ENCODE measurements around the gene COG5.

The COG5 gene

GRCh38 chr7:107528461-107528860 is 35.3 kb downstream of the COG5 start:
- no peaks in the 10 kb centered on the region; the same call in 1 of the 2 replicates for H3K36me3 ChIP-seq (ENCODE audit: control insufficient read depth, insufficient read depth, low read length)
- no peaks in the 10 kb centered on the region for H3K27me3 ChIP-seq (replicated peaks; ENCODE audit: control insufficient read depth, insufficient read depth, low read length)
- no peak for DNase-seq (ENCODE audit: extremely low read depth, insufficient read length)
- no peak for TF ChIP-seq CTCF (IDR thresholded peaks at IDR 0.05; ENCODE audit: insufficient read depth, low read length, poor library complexity, severe bottlenecking)
- H3K4me3 ChIP-seq (replicated peaks; ENCODE audit: low read depth, low read length), result no peak overlapping the region

- H3K4me3 ChIP-seq (replicated peaks; ENCODE audit: low read depth, low read length), result no peak overlapping the region
- H3K27me3 ChIP-seq (replicated peaks; ENCODE audit: control insufficient read depth, insufficient read depth, low read length), result no peaks in the 10 kb centered on the region
- no peak for TF ChIP-seq CTCF (IDR thresholded peaks at IDR 0.05; ENCODE audit: insufficient read depth, low read length, poor library complexity, severe bottlenecking)
- no peak for DNase-seq (ENCODE audit: extremely low read depth, insufficient read length)
- H3K36me3 ChIP-seq (ENCODE audit: control insufficient read depth, insufficient read depth, low read length), result no peaks in the 10 kb centered on the region; the same call in 1 of the 2 replicates
These were observed 36.5 kb downstream of the COG5 start for GRCh38 chr7:107527196-107527595.

GRCh38 chr7:107526672-107527071 is 37.0 kb downstream of the COG5 start:
- no peak for TF ChIP-seq CTCF (IDR thresholded peaks at IDR 0.05; ENCODE audit: insufficient read depth, low read length, poor library complexity, severe bottlenecking)
- Histone ChIP-seq H3K4me3 (replicated peaks; ENCODE audit: low read depth, low read length) (no peak overlapping the region), H3K36me3 (ENCODE audit: control insufficient read depth, insufficient read depth, low read length) (no peaks in the 10 kb centered on the region; the same call in 1 of the 2 replicates), H3K27me3 (replicated peaks; ENCODE audit: control insufficient read depth, insufficient read depth, low read length) (no peaks in the 10 kb centered on the region)
- no peak for DNase-seq (ENCODE audit: extremely low read depth, insufficient read length)

GRCh38 chr7:107506674-107507339 is 56.9 kb downstream of the COG5 start:
- DNase-seq (ENCODE audit: extremely low read depth, insufficient read length), result no peak
- TF ChIP-seq CTCF (IDR thresholded peaks at IDR 0.05; ENCODE audit: insufficient read depth, low read length, poor library complexity, severe bottlenecking), result no peak
- Histone ChIP-seq H3K4me3 (replicated peaks; ENCODE audit: low read depth, low read length) (no peak overlapping the region), H3K27me3 (replicated peaks; ENCODE audit: control insufficient read depth, insufficient read depth, low read length) (no peaks in the 10 kb centered on the region), H3K36me3 (ENCODE audit: control insufficient read depth, insufficient read depth, low read length) (no peaks in the 10 kb centered on the region; the same call in 1 of the 2 replicates)

- DNase-seq (ENCODE audit: extremely low read depth, insufficient read length), result no peak
- TF ChIP-seq CTCF (IDR thresholded peaks at IDR 0.05; ENCODE audit: insufficient read depth, low read length, poor library complexity, severe bottlenecking), result no peak
- Histone ChIP-seq H3K4me3 (replicated peaks; ENCODE audit: low read depth, low read length) (no peak overlapping the region), H3K36me3 (ENCODE audit: control insufficient read depth, insufficient read depth, low read length) (no peaks in the 10 kb centered on the region; the same call in 1 of the 2 replicates), H3K27me3 (replicated peaks; ENCODE audit: control insufficient read depth, insufficient read depth, low read length) (no peaks in the 10 kb centered on the region)
These were observed 57.6 kb downstream of the COG5 start for GRCh38 chr7:107505997-107506673.
